ENCODE data around the gene POLR3C.
A peak's percentile ranks its signal among the peaks of the same experiment; 100 is the strongest.
"Not testable (repeated sequence)": the region's sequence is repeated elsewhere in the genome, so short reads cannot be mapped to it uniquely, and the experiment has no call there.

Gene POLR3C

GRCh38 chr1:145824499-145824842, 471 bp downstream of the POLR3C start:
- TF ChIP-seq, protein P1, sequence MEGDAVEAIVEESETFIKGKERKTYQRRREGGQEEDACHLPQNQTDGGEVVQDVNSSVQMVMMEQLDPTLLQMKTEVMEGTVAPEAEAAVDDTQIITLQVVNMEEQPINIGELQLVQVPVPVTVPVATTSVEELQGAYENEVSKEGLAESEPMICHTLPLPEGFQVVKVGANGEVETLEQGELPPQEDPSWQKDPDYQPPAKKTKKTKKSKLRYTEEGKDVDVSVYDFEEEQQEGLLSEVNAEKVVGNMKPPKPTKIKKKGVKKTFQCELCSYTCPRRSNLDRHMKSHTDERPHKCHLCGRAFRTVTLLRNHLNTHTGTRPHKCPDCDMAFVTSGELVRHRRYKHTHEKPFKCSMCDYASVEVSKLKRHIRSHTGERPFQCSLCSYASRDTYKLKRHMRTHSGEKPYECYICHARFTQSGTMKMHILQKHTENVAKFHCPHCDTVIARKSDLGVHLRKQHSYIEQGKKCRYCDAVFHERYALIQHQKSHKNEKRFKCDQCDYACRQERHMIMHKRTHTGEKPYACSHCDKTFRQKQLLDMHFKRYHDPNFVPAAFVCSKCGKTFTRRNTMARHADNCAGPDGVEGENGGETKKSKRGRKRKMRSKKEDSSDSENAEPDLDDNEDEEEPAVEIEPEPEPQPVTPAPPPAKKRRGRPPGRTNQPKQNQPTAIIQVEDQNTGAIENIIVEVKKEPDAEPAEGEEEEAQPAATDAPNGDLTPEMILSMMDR (IDR thresholded peaks at IDR 0.05), result no peak
- Histone ChIP-seq H3K27ac (peak overlapping the region; percentile 71 to 92), H3K4me3 (peak overlapping the region; percentile 71)
- no peak for DNase-seq (ENCODE audit: low spot score)

- no peak for DNase-seq (ENCODE audit: low spot score)
- Histone ChIP-seq H3K27ac (no peak overlapping the region), H3K4me3 (no peak overlapping the region)
- TF ChIP-seq, protein P1 (IDR thresholded peaks at IDR 0.05), result no peak
Observed at GRCh38 chr1:145826030-145826429, 2.0 kb downstream of the POLR3C start.

- no peak overlapping the region for H3K4me3 ChIP-seq
- TF ChIP-seq, protein P1 (IDR thresholded peaks at IDR 0.05), result no peak
- H3K27ac ChIP-seq, result no peak overlapping the region
- no peak for DNase-seq (ENCODE audit: low spot score)
Observed at GRCh38 chr1:145827966-145828365, 4.0 kb downstream of the POLR3C start.

DNA sequence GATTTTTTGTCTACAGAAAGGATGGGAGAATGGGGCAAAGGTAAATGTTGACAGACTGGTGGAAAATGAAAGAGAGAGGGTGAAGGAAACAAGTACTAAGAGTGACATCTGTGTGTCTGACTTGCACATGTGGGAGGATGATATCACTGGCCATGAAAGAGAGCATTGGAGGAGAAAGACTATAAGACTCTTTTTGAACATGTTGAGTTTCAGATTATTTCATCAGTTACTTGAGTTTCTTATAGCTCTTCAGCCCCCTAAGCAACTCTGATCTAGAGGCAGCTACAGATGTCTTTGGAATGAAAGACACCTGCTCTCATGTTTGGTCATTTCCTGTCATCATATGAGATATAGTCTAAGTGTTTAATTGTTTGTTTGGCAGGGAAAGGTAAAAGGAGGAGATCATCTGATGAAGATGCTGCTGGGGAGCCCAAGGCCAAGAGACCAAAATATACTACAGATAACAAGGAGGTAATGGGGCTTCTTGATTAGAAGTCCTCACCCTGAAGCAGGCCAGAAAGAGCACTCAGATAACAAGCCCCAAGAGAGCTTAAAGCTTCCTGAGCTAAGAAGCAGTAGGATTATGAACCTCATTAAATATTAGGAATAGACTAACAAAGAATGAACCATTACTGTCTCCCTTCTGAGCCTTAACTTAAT, 4.5 kb downstream of the POLR3C start:
- DNase-seq (ENCODE audit: low spot score), result no peak
- no peak overlapping the region for H3K27ac ChIP-seq

GRCh38 chr1:145830810-145831209, 6.8 kb downstream of the POLR3C start:
- not testable (repeated sequence) for DNase-seq (ENCODE audit: low spot score); H3K4me3 ChIP-seq; H3K27ac ChIP-seq

More for the DNA sequence above, 4.5 kb downstream of the POLR3C start:
- TF ChIP-seq, protein P1 (IDR thresholded peaks at IDR 0.05), result no peak
- H3K4me3 ChIP-seq, result no peak overlapping the region

DNA sequence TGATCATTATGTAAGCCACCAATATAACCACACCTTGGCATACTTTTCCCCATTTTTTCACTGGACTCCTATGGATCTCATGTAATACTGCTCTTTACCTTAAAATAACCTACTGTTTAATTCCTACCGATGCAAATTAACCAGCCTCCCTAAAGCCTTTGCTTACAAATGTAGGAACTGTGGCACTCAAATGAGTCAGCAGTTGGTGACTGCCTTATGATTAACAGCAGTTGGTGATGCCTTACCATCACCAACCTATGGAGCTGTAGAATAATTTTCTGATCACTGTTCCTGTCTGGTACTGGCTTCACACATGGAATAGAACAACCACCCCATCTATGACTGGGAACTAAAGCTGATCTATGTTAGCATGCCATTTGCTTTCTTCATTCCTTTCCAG, 13.7 kb downstream of the POLR3C start:
- no peak for DNase-seq (ENCODE audit: low spot score)
- TF ChIP-seq, protein P1 (IDR thresholded peaks at IDR 0.05), result no peak
- Histone ChIP-seq H3K4me3 (no peak overlapping the region), H3K27ac (no peak overlapping the region)

GRCh38 chr1:145843031-145843430, 19.0 kb downstream of the POLR3C start:
- H3K4me3 ChIP-seq, result no peak overlapping the region
- no peak overlapping the region for H3K27ac ChIP-seq
- DNase-seq (ENCODE audit: low spot score), result no peak
- TF ChIP-seq, protein P1 (IDR thresholded peaks at IDR 0.05), result no peak
